BLaER1 treated with 17β-estradiol and CSF1 and Interleukin-3, amounts not matched to agents 10 nM and 100 nM (cell line): Measurements from ENCODE around the gene MAPK8IP1.
A peak's percentile ranks its signal among the peaks of the same experiment; 100 is the strongest.

Source experiments
- H3K27ac ChIP-seq, 11 experiments: shearing (Covaris generic); formaldehyde crosslinking; 2 replicates each; pipeline ENCODE4 v1.8.1; 2022
- H3K27me3 ChIP-seq, 11 experiments: shearing (Covaris generic); formaldehyde crosslinking; 2 replicates each; pipeline ENCODE4 v1.8.1; 2022
- H3K36me3 ChIP-seq, 11 experiments: shearing (Covaris generic); formaldehyde crosslinking; 2 replicates each; pipeline ENCODE4 v1.8.1; 2022
- H3K4me1 ChIP-seq, 10 experiments: shearing (Covaris generic); formaldehyde crosslinking; 2 replicates each; pipeline ENCODE4 v1.8.1; 2022
- H3K4me2 ChIP-seq, 11 experiments: shearing (Covaris generic); formaldehyde crosslinking; 2 replicates each; pipeline ENCODE4 v1.8.1; 2022
- H3K4me3 ChIP-seq, 10 experiments: shearing (Covaris generic); formaldehyde crosslinking; 2 replicates each; pipeline ENCODE4 v1.8.1; 2022
- H3K9ac ChIP-seq, 11 experiments: shearing (Covaris generic); formaldehyde crosslinking; 2 replicates each; pipeline ENCODE4 v1.8.1; 2022
- H3K9me3 ChIP-seq, 11 experiments: shearing (Covaris generic); formaldehyde crosslinking; replicated peaks in 1 of 11; 2 replicates each; pipeline ENCODE4 v1.8.1; 2022
- H4K20me1 ChIP-seq, 11 experiments: shearing (Covaris generic); formaldehyde crosslinking; 2 replicates each; pipeline ENCODE4 v1.8.1; 2022
- Cebpa-rat ChIP-seq, 11 experiments: shearing (Covaris generic); IDR thresholded peaks; 2 replicates each; pipeline ENCODE4 v1.8.1; 2022

The MAPK8IP1 gene

GRCh38 chr11:45922425-45923082 is 37.1 kb downstream of the MAPK8IP1 start, which contains the start of gene LARGE2:
LARGE2 (plus strand) TSS chr11:45922656; CDS start chr11:45922883, 227 bp downstream.
- no peak for TF ChIP-seq Cebpa-rat (IDR thresholded peaks at IDR 0.05)

DNA sequence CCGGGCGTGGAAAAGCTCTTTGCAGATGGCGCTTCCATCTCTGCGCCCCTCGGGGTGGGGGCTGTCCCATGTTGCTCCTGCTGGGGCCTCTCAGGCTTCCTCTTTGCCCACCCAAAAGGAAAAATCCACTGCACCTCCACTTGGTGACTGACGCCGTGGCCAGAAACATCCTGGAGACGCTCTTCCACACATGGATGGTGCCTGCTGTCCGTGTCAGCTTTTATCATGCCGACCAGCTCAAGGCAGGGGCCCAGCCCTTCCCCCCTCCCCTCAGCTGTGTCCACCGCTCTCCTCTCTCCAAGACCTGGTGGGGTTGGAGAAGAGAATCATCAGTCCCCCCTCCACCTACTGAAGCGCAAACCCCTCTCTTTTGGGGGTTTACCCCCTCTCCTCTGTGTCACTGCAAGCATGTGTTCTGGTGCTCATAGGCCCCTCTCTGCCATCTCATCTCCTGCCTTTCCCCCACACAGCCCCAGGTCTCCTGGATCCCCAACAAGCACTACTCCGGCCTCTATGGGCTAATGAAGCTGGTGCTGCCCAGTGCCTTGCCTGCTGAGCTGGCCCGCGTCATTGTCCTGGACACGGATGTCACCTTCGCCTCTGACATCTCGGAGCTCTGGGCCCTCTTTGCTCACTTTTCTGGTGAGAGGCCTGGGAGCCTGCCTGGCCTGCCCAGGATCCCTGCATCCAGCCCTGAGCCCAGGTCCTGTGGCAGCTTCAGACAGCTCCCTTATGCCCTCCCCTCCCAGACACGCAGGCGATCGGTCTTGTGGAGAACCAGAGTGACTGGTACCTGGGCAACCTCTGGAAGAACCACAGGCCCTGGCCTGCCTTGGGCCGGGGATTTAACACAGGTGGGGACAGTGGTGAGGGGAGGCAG is 38.8 kb downstream of the MAPK8IP1 start:
- H3K4me2 ChIP-seq: peak overlapping the region; percentile 66 to 99 (median 91)
- peak overlapping the region in 3 of 11 experiments; percentile 16 to 60 (median 27); a peak in 3 of 22 replicates for H3K9ac ChIP-seq
- H3K4me1 ChIP-seq: peaks cover 28 to 99% (median 84%) of the 10 kb centered on the region in 10 experiments
- peak overlapping the region in 4 of 10 experiments; percentile 24 to 57 (median 40); a peak in 3 of 20 replicates for H3K4me3 ChIP-seq
- H3K27ac ChIP-seq: peak overlapping the region in 6 of 11 experiments; percentile 4 to 53 (median 32); a peak in 8 of 22 replicates
- peaks cover 36 to 56% (median 47%) of the 10 kb centered on the region in 11 experiments for H3K27me3 ChIP-seq
- TF ChIP-seq Cebpa-rat (IDR thresholded peaks at IDR 0.05): no peak
- H3K36me3 ChIP-seq: peaks cover 0 to 9% (median 0%) of the 10 kb centered on the region in 11 experiments; a peak in 1 of 22 replicates
- H3K9me3 ChIP-seq: no peaks in the 10 kb centered on the region
- H4K20me1 ChIP-seq: peaks cover 0 to 32% (median 0%) of the 10 kb centered on the region in 11 experiments; a peak in 8 of 22 replicates

More at GRCh38 chr11:45922425-45923082, 37.1 kb downstream of the MAPK8IP1 start, which contains the start of gene LARGE2:
- H3K4me2 ChIP-seq: peak within 1 kb of the TSS; percentile 86 to 99 (median 91)
- peak within 1 kb of the TSS; percentile 38 to 70 (median 58) for H3K4me3 ChIP-seq
- H3K36me3 ChIP-seq: peaks cover 0 to 7% (median 0%) of the 10 kb centered on the region in 11 experiments; a peak in 1 of 22 replicates
- no peaks in the 10 kb centered on the region for H3K9me3 ChIP-seq
- H3K9ac ChIP-seq: peak within 1 kb of the TSS; percentile 6 to 80 (median 64)
- H3K27me3 ChIP-seq: peaks cover 36 to 56% (median 47%) of the 10 kb centered on the region in 11 experiments
- peak within 1 kb of the TSS in 9 of 11 experiments; percentile 24 to 76 (median 57); a peak in 17 of 22 replicates for H3K27ac ChIP-seq
- peaks cover 0 to 32% (median 0%) of the 10 kb centered on the region in 11 experiments; a peak in 6 of 22 replicates for H4K20me1 ChIP-seq
- peaks cover 28 to 91% (median 74%) of the 10 kb centered on the region in 10 experiments for H3K4me1 ChIP-seq

GRCh38 chr11:45924927-45925326 is 39.5 kb downstream of the MAPK8IP1 start:
- Histone ChIP-seq H3K4me1 (peaks cover 35 to 99% (median 86%) of the 10 kb centered on the region in 10 experiments), H3K27me3 (peaks cover 36 to 55% (median 45%) of the 10 kb centered on the region in 11 experiments), H3K4me2 (peak overlapping the region in 7 of 11 experiments; percentile 90 to 99 (median 93); a peak in 5 of 22 replicates), H3K9me3 (no peaks in the 10 kb centered on the region), H4K20me1 (peaks cover 0 to 35% (median 4%) of the 10 kb centered on the region in 11 experiments; a peak in 9 of 22 replicates), H3K4me3 (no peak overlapping the region), H3K36me3 (peaks cover 0 to 9% (median 0%) of the 10 kb centered on the region in 11 experiments; a peak in 1 of 22 replicates), H3K9ac (peak overlapping the region in 1 of 11 experiments; percentile 16; a peak in 1 of 22 replicates), H3K27ac (no peak overlapping the region; a peak in 2 of 22 replicates)
- TF ChIP-seq Cebpa-rat (IDR thresholded peaks at IDR 0.05): no peak

DNA sequence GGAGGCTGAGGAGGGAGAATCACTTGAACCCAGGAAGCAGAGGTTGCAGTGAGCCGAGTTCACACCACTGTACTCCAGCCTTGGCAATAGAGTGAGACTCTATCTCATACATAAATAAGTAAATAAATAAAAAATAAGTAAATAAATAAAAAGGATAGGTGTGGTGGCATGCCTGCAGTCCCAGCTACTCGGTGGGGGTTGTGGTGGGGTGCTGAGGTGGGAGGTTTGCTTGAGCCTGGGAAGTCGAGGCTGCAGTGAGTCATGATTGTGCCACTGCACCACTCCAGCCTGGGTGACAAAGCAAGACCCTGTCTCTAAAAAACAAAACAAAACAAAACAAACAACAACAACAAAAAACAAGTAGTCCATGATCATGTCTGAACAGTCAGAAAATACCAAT is 40.1 kb downstream of the MAPK8IP1 start:
- no peaks in the 10 kb centered on the region for H3K9me3 ChIP-seq
- TF ChIP-seq Cebpa-rat (IDR thresholded peaks at IDR 0.05): no peak
- no peak overlapping the region for H3K9ac ChIP-seq

DNA sequence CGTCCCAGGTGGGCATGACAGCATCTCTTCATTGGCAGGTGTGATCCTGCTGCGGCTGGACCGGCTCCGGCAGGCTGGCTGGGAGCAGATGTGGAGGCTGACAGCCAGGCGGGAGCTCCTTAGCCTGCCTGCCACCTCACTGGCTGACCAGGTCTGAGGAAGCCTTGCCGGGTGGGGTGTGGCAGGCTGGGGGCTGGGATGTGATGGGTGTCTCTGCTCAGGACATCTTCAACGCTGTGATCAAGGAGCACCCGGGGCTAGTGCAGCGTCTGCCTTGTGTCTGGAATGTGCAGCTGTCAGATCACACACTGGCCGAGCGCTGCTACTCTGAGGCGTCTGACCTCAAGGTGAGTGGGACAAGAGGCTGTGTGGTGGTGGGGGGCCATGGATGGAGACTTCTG is 40.5 kb downstream of the MAPK8IP1 start:
- H3K27me3 ChIP-seq: peaks cover 29 to 44% (median 35%) of the 10 kb centered on the region in 11 experiments
- no peak overlapping the region for H3K27ac ChIP-seq
- peak overlapping the region in 5 of 11 experiments; percentile 6 to 97 (median 93); a peak in 3 of 22 replicates for H3K4me2 ChIP-seq
- no peak for TF ChIP-seq Cebpa-rat (IDR thresholded peaks at IDR 0.05)
- peaks cover 0 to 9% (median 0%) of the 10 kb centered on the region in 11 experiments; a peak in 1 of 22 replicates for H3K36me3 ChIP-seq
- H3K4me3 ChIP-seq: no peak overlapping the region
- H4K20me1 ChIP-seq: peaks cover 0 to 38% (median 11%) of the 10 kb centered on the region in 11 experiments; a peak in 17 of 22 replicates
- no peaks in the 10 kb centered on the region for H3K9me3 ChIP-seq
- no peak overlapping the region for H3K9ac ChIP-seq
- H3K4me1 ChIP-seq: peaks cover 45 to 99% (median 90%) of the 10 kb centered on the region in 10 experiments

More for the DNA sequence above, 40.1 kb downstream of the MAPK8IP1 start:
- Histone ChIP-seq H3K27me3 (peaks cover 33 to 48% (median 39%) of the 10 kb centered on the region in 11 experiments), H3K27ac (no peak overlapping the region), H3K36me3 (peaks cover 0 to 9% (median 0%) of the 10 kb centered on the region in 11 experiments; a peak in 1 of 22 replicates), H3K4me1 (peaks cover 41 to 99% (median 87%) of the 10 kb centered on the region in 10 experiments), H3K4me2 (0 out of 22 replicates have a peak overlapping the region, but pooled peaks of 1 of the 11 experiments have one; percentile 93), H3K4me3 (no peak overlapping the region), H4K20me1 (peaks cover 0 to 36% (median 9%) of the 10 kb centered on the region in 11 experiments; a peak in 17 of 22 replicates)

DNA sequence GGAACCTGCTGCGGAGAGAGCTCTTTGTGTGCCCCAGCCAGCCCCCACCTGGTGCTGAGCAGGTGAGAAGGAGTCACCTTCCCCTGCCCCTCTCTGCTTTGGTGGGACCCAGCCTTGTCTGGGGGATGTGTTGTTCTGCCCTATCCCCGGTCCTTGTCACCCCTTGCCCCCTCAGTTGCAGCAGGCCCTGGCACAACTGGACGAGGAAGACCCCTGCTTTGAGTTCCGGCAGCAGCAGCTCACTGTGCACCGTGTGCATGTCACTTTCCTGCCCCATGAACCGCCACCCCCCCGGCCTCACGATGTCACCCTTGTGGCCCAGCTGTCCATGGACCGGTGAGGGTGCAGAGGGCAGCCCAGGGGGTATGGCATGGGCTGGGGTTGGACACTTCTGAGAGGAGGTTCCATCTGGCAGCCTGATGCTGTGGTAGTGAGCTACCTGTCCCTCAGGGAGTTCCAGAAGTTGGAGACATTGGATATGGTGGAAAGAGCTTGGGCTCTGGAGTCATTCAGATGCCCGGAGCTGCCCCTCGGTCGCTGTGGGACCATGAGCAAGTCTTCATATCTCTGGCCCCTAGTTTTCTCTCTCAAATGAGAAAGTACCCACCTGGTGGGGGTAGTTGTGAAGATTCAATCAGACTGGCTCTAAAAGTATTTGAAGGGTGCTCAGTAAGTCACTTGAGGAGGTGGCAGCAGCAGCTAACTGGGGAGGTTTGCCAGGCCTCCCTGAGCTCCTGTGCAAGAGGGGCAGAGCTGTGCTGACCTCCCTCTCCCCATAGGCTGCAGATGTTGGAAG is 41.3 kb downstream of the MAPK8IP1 start:
- Histone ChIP-seq H3K36me3 (peaks cover 0 to 9% (median 0%) of the 10 kb centered on the region in 11 experiments; a peak in 4 of 22 replicates), H3K9ac (no peak overlapping the region), H3K9me3 (no peaks in the 10 kb centered on the region), H3K4me3 (no peak overlapping the region), H3K4me1 (peaks cover 50 to 99% (median 90%) of the 10 kb centered on the region in 10 experiments), H3K4me2 (peak overlapping the region in 9 of 11 experiments; percentile 6 to 99 (median 93); a peak in 15 of 22 replicates), H3K27me3 (peaks cover 21 to 37% (median 27%) of the 10 kb centered on the region in 11 experiments), H3K27ac (no peak overlapping the region), H4K20me1 (peaks cover 0 to 42% (median 12%) of the 10 kb centered on the region in 11 experiments; a peak in 17 of 22 replicates)
- no peak for TF ChIP-seq Cebpa-rat (IDR thresholded peaks at IDR 0.05)

DNA sequence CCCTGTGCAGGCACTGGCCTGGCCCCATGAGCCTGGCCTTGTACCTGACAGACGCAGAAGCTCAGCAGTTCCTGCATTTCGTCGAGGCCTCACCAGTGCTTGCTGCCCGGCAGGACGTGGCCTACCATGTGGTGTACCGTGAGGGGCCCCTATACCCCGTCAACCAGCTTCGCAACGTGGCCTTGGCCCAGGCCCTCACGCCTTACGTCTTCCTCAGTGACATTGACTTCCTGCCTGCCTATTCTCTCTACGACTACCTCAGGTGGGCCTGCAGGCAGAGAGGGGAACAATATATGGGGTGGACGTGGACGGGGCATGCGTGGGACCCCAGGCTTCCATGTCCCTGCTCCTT is 41.9 kb downstream of the MAPK8IP1 start:
- Histone ChIP-seq H3K9ac (no peak overlapping the region), H4K20me1 (peaks cover 0 to 41% (median 12%) of the 10 kb centered on the region in 11 experiments; a peak in 16 of 22 replicates), H3K27ac (0 out of 22 replicates have a peak overlapping the region, but pooled peaks of 1 of the 11 experiments have one; percentile 88), H3K36me3 (peaks cover 0 to 9% (median 0%) of the 10 kb centered on the region in 11 experiments; a peak in 4 of 22 replicates), H3K9me3 (no peaks in the 10 kb centered on the region), H3K27me3 (peaks cover 16 to 31% (median 23%) of the 10 kb centered on the region in 11 experiments), H3K4me2 (peak overlapping the region in 8 of 11 experiments; percentile 50 to 99 (median 94); a peak in 16 of 22 replicates), H3K4me3 (no peak overlapping the region), H3K4me1 (peaks cover 50 to 99% (median 90%) of the 10 kb centered on the region in 10 experiments)
- TF ChIP-seq Cebpa-rat (IDR thresholded peaks at IDR 0.05): no peak
